Keratinocyte (primary cell): ENCODE results near the gene ANO10.

ENCODE experiments used
- CTCF ChIP-seq, 3 experiments: IDR thresholded peaks in 1 of 3; conservative IDR thresholded peaks in 1 of 3; optimal IDR thresholded peaks in 1 of 3; 2 replicates in 2 of 3; 3 replicates in 1 of 3; pipeline versions ENCODE3 to v1.5.1; 2011; ENCODE audit warnings: low read length in 3 of 3, mild to moderate bottlenecking in 3 of 3, moderate library complexity in 2 of 3, control low read depth in 1 of 3, inconsistent platforms in 1 of 3; ENCODE audit not compliant: insufficient read depth in 2 of 3; ENCODE audit errors: extremely low read depth in 1 of 3
- EZH2 ChIP-seq: IDR thresholded peaks from one replicate; pipeline ENCODE4 v1.6.1; 2012; ENCODE audit warnings: inconsistent platforms, mild to moderate bottlenecking, low read length, moderate library complexity

GRCh38 chr3:43620831-43621655 lies 768 bp downstream of the ANO10 start:
- TF ChIP-seq CTCF (optimal IDR thresholded peaks at IDR 0.05 in 1 of 3, IDR thresholded peaks at IDR 0.05 in 1 of 3, conservative IDR thresholded peaks at IDR 0.05 in 1 of 3; ENCODE audit: extremely low read depth in 1 of 3, insufficient read depth in 2 of 3, low read length in 3 of 3) = no peak
- TF ChIP-seq EZH2 = no peak
